Measurements from ENCODE around the gene MTA3.

MTA3 gene

GRCh38 chr2:42743659-42743990 is 175.2 kb downstream of the MTA3 start:
- FAIRE-seq (no peak), DNase-seq (ENCODE audit: insufficient read length, low spot score) (no peak)
- no peak for TF ChIP-seq CTCF (IDR thresholded peaks at IDR 0.05; ENCODE audit: insufficient read depth, missing control alignments)

GRCh38 chr2:42744545-42745082 is 176.2 kb downstream of the MTA3 start:
- no peak for DNase-seq (ENCODE audit: insufficient read length, low spot score)
- no peak for TF ChIP-seq CTCF (IDR thresholded peaks at IDR 0.05; ENCODE audit: insufficient read depth, missing control alignments)
- no peak for FAIRE-seq

- no peak for DNase-seq (ENCODE audit: insufficient read length, low spot score)
- no peak for FAIRE-seq
- TF ChIP-seq CTCF (IDR thresholded peaks at IDR 0.05; ENCODE audit: insufficient read depth, missing control alignments) = no peak
These were observed 179.0 kb downstream of the MTA3 start for GRCh38 chr2:42747422-42747821.

- TF ChIP-seq CTCF (IDR thresholded peaks at IDR 0.05; ENCODE audit: insufficient read depth, missing control alignments) = no peak
- FAIRE-seq = no peak
These were observed 180.4 kb downstream of the MTA3 start for GRCh38 chr2:42748840-42749239.

GRCh38 chr2:42752314-42752713 is 183.9 kb downstream of the MTA3 start:
- TF ChIP-seq CTCF (IDR thresholded peaks at IDR 0.05; ENCODE audit: insufficient read depth, missing control alignments) = no peak
- DNase-seq (ENCODE audit: insufficient read length, low spot score) (no peak), FAIRE-seq (no peak)

More at GRCh38 chr2:42748840-42749239, 180.4 kb downstream of the MTA3 start:
- DNase-seq (ENCODE audit: insufficient read length, low spot score) = no peak

- no peak for TF ChIP-seq CTCF (IDR thresholded peaks at IDR 0.05; ENCODE audit: insufficient read depth, missing control alignments)
- DNase-seq (ENCODE audit: insufficient read length, low spot score) (no peak), FAIRE-seq (no peak)
These were observed 184.7 kb downstream of the MTA3 start for GRCh38 chr2:42752816-42753813.
